HepG2 (cell line): ENCODE results near the gene RPS2. TPM values are rescaled to one million over a fixed set of nuclear protein-coding genes. Genes with fewer than 3 reads are reported as not detected.

ENCODE experiments used
- ARID2 ChIP-seq: sonication (generic); formaldehyde crosslinking; IDR thresholded peaks from 2 replicates; pipeline ENCODE4 v1.8.1; 2022; ENCODE audit warnings: mild to moderate bottlenecking, missing genetic modification reagents, borderline replicate concordance
- ATAD3A ChIP-seq: sonication (generic); formaldehyde crosslinking; IDR thresholded peaks from 2 replicates; pipeline ENCODE4 v1.4.0; 2020; ENCODE audit warnings: missing genetic modification reagents
- CHD2 ChIP-seq: IDR thresholded peaks from 2 replicates; pipeline ENCODE4 v1.6.1; 2011; ENCODE audit warnings: low read depth, low read length, improper control_type of control experiment
- ETV6 ChIP-seq: sonication (generic); formaldehyde crosslinking; conservative IDR thresholded peaks from 2 replicates; pipeline ENCODE4 v1.4.0; 2020; ENCODE audit warnings: missing genetic modification reagents
- NFKB2 ChIP-seq: sonication (generic); formaldehyde crosslinking; IDR thresholded peaks from 2 replicates; pipeline ENCODE4 v1.4.0; 2020; ENCODE audit warnings: missing genetic modification reagents, borderline replicate concordance
- PCBP1 ChIP-seq: fragments of 200-400 bp; formaldehyde crosslinking; IDR thresholded peaks from 2 replicates; pipeline ENCODE4 v1.6.1; 2017; ENCODE audit warnings: mild to moderate bottlenecking, low read depth, low read length, borderline replicate concordance
- ZBTB21 ChIP-seq: sonication (generic); formaldehyde crosslinking; IDR thresholded peaks from 2 replicates; pipeline ENCODE4 v1.4.0; 2020; ENCODE audit warnings: missing genetic modification reagents
- ZNF3 ChIP-seq: IDR thresholded peaks from 2 replicates; pipeline ENCODE4 v1.7.0; 2017; ENCODE audit warnings: inconsistent platforms
- ZNF790 ChIP-seq: sonication (generic); formaldehyde crosslinking; IDR thresholded peaks from 2 replicates; pipeline ENCODE4 v1.8.0; 2022; ENCODE audit warnings: missing genetic modification reagents, mild to moderate bottlenecking, borderline replicate concordance
- polyA plus RNA-seq, 8 experiments: library from polyadenylated mRNA; depleted of rRNA in 3 of 8; stranded (reverse) in 7 of 8; unstranded in 1 of 8; fragments of >200 nt; fragmentation: Illumina TruSeq in 4 of 8; extraction: Trizol in 4 of 8; gene quantifications; 2 replicates each; pipeline versions ENCODE4 v1.2.1 to v1.2.3, GENCODE V29; 2011 to 2016; ENCODE audit warnings: low read depth in 4 of 8, missing spikeins in 1 of 8, mixed read lengths in 1 of 8; ENCODE audit not compliant: insufficient read depth in 1 of 8
- total RNA-seq, 5 experiments: library from RNA; depleted of rRNA; stranded (reverse); fragments of >200 nt; fragmentation: Illumina TruSeq; extraction: Trizol; gene quantifications; 2 replicates each; pipeline ENCODE4 v1.2.3, GENCODE V29; 2016; ENCODE audit warnings: low read depth in 1 of 5
- TF ChIP-seq, protein P1 (sequence below): sonication (generic); formaldehyde crosslinking; IDR thresholded peaks from 2 replicates; pipeline ENCODE4 v1.4.0; 2020; ENCODE audit warnings: missing genetic modification reagents
- TF ChIP-seq, protein P2 (sequence below): sonication (generic); formaldehyde crosslinking; IDR thresholded peaks from 2 replicates; pipeline ENCODE4 v1.5.0; 2020; ENCODE audit warnings: mild to moderate bottlenecking, missing genetic modification reagents
- TF ChIP-seq, protein P3 (sequence below): sonication (generic); formaldehyde crosslinking; IDR thresholded peaks from 2 replicates; pipeline ENCODE4 v1.4.0; 2020; ENCODE audit warnings: missing genetic modification reagents
- TF ChIP-seq, protein P4 (sequence below): sonication (generic); formaldehyde crosslinking; IDR thresholded peaks from 2 replicates; pipeline ENCODE4 v1.4.0; 2020; ENCODE audit warnings: mild to moderate bottlenecking, missing genetic modification reagents
- TF ChIP-seq, protein P5 (sequence below): sonication (generic); formaldehyde crosslinking; IDR thresholded peaks from 2 replicates; pipeline ENCODE4 v1.9.0; 2021; ENCODE audit warnings: missing genetic modification reagents, borderline replicate concordance

Gene RPS2
- total and polyA plus RNA-seq, 2 of the 13 experiments (the other 11 are each of a cell fraction or from before 2014, with no cell fraction given) = 1,908 to 4,514 TPM

DNA sequence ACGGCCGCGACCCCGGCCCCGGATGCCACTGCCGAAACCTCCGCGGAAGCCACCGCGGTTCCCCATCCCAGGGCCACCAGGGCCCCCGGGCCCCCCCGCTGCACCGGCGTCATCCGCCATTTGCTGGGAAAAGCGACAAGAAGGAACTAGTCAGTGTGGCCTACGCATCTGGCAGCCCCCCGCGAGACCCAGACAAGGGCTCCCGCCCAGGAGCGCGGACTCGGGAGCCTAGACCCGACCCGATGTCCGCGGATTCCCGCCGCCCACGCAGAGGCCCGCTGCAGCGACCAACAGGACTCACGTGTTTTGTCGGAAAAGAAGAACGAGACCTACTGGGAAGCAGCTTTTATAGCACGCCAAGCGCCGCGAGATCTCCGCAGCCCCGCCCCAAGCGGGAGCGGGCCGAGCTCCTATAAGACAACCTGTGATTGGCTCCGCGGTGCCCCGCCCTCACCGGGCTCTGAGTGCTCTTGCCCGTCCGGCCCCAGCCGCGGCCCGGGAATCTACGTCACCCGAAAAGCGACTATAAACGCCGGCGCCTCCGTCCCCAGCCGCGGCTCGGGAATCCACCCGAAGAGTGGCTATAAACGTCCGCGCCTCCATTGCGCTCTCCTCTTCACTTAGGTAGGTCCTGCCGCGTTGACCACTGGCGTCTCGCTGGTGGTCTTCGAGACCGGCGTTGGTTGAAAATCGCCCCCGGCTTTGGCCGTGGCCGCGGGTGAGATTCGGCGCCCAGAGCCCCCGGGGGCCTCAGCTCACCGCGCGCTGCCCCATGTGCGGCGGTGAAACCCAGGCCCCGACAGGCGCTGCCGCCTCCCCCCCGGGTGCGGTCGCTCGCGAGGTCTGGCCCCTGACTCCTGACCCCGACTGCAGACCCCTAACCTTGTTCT is at the start of gene RPS2 (continued):
- TF ChIP-seq ZNF790 (peak; percentile 91; the same call in 1 of the 2 replicates), CHD2 (peak; percentile 95), ZBTB21 (CRISPR knock-in tag) (peak; percentile 9; the same call in 1 of the 2 replicates), NFKB2 (CRISPR knock-in tag) (peak; percentile 75; the same call in 1 of the 2 replicates), ATAD3A (CRISPR knock-in tag) (0 out of 2 replicates have a peak, but pooled peaks have one; percentile 22), ETV6 (no peak), ARID2 (no peak), PCBP1 (no peak), ZNF3 (CRISPR knock-in tag) (no peak)
- TF ChIP-seq, protein P1, sequence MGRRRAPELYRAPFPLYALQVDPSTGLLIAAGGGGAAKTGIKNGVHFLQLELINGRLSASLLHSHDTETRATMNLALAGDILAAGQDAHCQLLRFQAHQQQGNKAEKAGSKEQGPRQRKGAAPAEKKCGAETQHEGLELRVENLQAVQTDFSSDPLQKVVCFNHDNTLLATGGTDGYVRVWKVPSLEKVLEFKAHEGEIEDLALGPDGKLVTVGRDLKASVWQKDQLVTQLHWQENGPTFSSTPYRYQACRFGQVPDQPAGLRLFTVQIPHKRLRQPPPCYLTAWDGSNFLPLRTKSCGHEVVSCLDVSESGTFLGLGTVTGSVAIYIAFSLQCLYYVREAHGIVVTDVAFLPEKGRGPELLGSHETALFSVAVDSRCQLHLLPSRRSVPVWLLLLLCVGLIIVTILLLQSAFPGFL (CRISPR knock-in tag) = no peak
- TF ChIP-seq, protein P2, sequence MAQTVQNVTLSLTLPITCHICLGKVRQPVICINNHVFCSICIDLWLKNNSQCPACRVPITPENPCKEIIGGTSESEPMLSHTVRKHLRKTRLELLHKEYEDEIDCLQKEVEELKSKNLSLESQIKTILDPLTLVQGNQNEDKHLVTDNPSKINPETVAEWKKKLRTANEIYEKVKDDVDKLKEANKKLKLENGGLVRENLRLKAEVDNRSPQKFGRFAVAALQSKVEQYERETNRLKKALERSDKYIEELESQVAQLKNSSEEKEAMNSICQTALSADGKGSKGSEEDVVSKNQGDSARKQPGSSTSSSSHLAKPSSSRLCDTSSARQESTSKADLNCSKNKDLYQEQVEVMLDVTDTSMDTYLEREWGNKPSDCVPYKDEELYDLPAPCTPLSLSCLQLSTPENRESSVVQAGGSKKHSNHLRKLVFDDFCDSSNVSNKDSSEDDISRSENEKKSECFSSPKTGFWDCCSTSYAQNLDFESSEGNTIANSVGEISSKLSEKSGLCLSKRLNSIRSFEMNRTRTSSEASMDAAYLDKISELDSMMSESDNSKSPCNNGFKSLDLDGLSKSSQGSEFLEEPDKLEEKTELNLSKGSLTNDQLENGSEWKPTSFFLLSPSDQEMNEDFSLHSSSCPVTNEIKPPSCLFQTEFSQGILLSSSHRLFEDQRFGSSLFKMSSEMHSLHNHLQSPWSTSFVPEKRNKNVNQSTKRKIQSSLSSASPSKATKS (CRISPR knock-in tag) = no peak
- TF ChIP-seq, protein P3, sequence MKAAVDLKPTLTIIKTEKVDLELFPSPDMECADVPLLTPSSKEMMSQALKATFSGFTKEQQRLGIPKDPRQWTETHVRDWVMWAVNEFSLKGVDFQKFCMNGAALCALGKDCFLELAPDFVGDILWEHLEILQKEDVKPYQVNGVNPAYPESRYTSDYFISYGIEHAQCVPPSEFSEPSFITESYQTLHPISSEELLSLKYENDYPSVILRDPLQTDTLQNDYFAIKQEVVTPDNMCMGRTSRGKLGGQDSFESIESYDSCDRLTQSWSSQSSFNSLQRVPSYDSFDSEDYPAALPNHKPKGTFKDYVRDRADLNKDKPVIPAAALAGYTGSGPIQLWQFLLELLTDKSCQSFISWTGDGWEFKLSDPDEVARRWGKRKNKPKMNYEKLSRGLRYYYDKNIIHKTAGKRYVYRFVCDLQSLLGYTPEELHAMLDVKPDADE (CRISPR knock-in tag) = no peak
- TF ChIP-seq, protein P4, sequence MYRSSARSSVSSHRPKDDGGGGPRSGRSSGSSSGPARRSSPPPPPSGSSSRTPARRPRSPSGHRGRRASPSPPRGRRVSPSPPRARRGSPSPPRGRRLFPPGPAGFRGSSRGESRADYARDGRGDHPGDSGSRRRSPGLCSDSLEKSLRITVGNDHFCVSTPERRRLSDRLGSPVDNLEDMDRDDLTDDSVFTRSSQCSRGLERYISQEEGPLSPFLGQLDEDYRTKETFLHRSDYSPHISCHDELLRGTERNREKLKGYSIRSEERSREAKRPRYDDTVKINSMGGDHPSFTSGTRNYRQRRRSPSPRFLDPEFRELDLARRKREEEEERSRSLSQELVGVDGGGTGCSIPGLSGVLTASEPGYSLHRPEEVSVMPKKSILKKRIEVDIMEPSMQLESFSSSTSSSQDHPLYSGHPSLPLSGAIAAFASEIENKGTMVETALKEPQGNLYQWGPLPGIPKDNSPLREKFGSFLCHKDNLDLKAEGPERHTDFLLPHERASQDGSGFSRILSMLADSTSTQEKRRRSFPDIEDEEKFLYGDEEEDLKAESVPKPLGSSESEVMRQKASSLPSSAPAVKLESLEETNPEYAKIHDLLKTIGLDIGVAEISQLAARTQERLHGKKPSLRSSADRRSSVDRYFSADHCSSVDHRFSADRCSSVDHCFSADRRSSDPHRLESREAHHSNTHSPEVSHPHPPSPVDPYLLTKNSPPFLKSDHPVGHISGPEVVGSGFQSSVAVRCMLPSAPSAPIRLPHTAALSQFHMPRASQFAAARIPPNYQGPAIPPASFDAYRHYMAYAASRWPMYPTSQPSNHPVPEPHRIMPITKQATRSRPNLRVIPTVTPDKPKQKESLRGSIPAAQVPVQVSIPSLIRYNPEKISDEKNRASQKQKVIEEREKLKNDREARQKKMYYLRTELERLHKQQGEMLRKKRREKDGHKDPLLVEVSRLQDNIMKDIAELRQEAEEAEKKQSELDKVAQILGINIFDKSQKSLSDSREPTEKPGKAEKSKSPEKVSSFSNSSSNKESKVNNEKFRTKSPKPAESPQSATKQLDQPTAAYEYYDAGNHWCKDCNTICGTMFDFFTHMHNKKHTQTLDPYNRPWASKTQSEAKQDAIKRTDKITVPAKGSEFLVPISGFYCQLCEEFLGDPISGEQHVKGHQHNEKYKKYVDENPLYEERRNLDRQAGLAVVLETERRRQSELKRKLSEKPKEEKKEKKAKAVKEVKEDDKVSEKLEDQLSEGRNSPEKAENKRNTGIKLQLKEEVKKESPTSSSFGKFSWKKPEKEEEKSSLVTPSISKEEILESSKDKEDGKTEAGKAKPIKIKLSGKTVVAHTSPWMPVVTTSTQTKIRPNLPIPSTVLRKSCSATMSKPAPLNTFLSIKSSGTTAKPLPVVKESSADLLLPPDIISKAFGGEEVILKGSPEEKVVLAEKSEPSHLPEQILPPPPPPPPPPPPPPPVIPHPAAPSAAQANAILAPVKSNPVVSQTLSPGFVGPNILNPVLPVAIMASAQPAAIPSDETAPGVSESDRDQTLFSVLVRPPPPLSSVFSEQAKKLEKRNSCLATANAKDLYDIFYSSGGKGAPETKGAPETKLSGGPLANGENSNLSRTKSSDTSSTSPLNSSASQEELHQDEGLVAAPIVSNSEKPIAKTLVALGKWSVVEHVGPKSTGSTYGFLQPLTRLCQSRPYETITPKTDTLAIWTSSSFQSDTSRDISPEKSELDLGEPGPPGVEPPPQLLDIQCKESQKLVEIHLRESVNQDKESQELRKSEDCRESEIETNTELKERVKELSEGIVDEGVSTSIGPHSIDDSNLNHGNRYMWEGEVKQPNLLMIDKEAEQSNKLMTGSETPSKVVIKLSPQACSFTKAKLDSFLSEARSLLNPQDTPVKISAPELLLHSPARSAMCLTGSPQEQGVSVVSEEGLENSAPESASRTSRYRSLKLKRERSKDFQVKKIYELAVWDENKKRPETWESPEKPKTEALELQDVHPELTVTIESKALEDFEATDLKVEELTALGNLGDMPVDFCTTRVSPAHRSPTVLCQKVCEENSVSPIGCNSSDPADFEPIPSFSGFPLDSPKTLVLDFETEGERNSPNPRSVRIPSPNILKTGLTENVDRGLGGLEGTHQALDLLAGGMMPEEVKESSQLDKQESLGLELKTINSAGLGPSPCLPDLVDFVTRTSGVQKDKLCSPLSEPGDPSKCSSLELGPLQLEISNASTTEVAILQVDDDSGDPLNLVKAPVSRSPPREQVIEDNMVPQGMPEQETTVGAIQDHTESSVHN (CRISPR knock-in tag) = no peak
- TF ChIP-seq, protein P5, sequence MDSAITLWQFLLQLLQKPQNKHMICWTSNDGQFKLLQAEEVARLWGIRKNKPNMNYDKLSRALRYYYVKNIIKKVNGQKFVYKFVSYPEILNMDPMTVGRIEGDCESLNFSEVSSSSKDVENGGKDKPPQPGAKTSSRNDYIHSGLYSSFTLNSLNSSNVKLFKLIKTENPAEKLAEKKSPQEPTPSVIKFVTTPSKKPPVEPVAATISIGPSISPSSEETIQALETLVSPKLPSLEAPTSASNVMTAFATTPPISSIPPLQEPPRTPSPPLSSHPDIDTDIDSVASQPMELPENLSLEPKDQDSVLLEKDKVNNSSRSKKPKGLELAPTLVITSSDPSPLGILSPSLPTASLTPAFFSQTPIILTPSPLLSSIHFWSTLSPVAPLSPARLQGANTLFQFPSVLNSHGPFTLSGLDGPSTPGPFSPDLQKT (CRISPR knock-in tag) = no peak
